ENCODE results near the gene SLC7A5. TPM values are rescaled to one million over a fixed set of nuclear protein-coding genes. Genes with fewer than 3 reads are reported as not detected.
A peak's percentile ranks its signal among the peaks of the same experiment; 100 is the strongest.

Gene SLC7A5
- total RNA-seq, 4 donors from 2014 or later = 3.3 to 17.7 (median 4.3) TPM

- Histone ChIP-seq H3K36me3 (peaks cover 0 to 20% (median 11%) of the 10 kb centered on the region in 4 donors), H3K27ac (replicated peaks in 1 of 4) (peak overlapping the region; percentile 78 to 84 (median 82)), H3K27me3 (no peaks in the 10 kb centered on the region), H3K9me3 (no peaks in the 10 kb centered on the region), H3K4me3 (peak overlapping the region; percentile 42 to 59 (median 42)), H3K4me1 (peaks cover 38 to 77% (median 72%) of the 10 kb centered on the region in 4 donors)
- intact Hi-C loops (cut with DNase I) = loop anchor here (5.0 kb wide), 1 partner anchor 76 kb away; no protein-coding TSS in a partner anchor
- DNase-seq (ENCODE audit: extremely low spot score) = peak; percentile 98
- TF ChIP-seq EP300 (IDR thresholded peaks at IDR 0.05) (peak; percentile 72), POLR2AphosphoS5 (IDR thresholded peaks at IDR 0.05) (peak; percentile 89 to 92), POLR2A (IDR thresholded peaks at IDR 0.05; ENCODE audit: low read depth) (no peak)
- WGBS = 11% methylated on average over 18 of the region's 25 CpGs
These were observed 15.8 kb downstream of the SLC7A5 start for GRCh38 chr16:87853411-87854052.

- H3K27me3 ChIP-seq = no peaks in the 10 kb centered on the region
- no peaks in the 10 kb centered on the region for H3K9me3 ChIP-seq
- WGBS = 85% methylated on average over 11 of the region's 21 CpGs
- intact Hi-C loops (cut with DNase I) = loop anchor here (5.0 kb wide), 1 partner anchor 74 kb away; no protein-coding TSS in a partner anchor
- H3K36me3 ChIP-seq = peaks cover 0 to 24% (median 11%) of the 10 kb centered on the region in 4 donors
- no peak for DNase-seq (ENCODE audit: extremely low spot score)
- TF ChIP-seq EP300 (IDR thresholded peaks at IDR 0.05) (no peak), POLR2AphosphoS5 (IDR thresholded peaks at IDR 0.05) (no peak), POLR2A (IDR thresholded peaks at IDR 0.05; ENCODE audit: low read depth) (no peak)
- TF ChIP-seq, protein P1, sequence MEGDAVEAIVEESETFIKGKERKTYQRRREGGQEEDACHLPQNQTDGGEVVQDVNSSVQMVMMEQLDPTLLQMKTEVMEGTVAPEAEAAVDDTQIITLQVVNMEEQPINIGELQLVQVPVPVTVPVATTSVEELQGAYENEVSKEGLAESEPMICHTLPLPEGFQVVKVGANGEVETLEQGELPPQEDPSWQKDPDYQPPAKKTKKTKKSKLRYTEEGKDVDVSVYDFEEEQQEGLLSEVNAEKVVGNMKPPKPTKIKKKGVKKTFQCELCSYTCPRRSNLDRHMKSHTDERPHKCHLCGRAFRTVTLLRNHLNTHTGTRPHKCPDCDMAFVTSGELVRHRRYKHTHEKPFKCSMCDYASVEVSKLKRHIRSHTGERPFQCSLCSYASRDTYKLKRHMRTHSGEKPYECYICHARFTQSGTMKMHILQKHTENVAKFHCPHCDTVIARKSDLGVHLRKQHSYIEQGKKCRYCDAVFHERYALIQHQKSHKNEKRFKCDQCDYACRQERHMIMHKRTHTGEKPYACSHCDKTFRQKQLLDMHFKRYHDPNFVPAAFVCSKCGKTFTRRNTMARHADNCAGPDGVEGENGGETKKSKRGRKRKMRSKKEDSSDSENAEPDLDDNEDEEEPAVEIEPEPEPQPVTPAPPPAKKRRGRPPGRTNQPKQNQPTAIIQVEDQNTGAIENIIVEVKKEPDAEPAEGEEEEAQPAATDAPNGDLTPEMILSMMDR (IDR thresholded peaks at IDR 0.05) = no peak
- H3K4me3 ChIP-seq = no peak overlapping the region
- peaks cover 32 to 61% (median 57%) of the 10 kb centered on the region in 4 donors for H3K4me1 ChIP-seq
- H3K27ac ChIP-seq (replicated peaks in 1 of 4) = no peak overlapping the region
These were observed 17.7 kb downstream of the SLC7A5 start for GRCh38 chr16:87851601-87852000.

DNA sequence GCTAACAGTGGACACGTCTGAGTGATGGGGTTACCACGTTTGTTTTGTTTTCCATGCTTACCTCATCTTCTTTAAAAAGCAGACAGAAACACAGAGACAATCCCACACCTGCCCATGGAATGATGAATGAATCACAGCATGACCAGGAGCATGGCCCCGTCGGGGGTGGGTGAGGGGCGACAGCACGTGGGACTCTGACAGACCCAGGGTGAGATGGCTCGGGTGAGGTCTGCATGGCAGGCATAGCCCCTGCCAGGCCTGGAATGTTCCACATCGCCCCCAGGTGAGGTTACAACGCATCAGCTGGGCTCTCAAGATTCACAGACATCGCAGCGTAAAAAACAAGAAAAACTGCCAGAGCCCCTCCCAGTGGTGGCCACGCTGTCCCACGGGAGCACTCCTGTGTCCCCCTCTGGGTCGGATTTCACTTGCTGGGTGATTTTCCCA is 18.1 kb downstream of the SLC7A5 start:
- Histone ChIP-seq H3K4me3 (no peak overlapping the region), H3K36me3 (peaks cover 0 to 24% (median 11%) of the 10 kb centered on the region in 4 donors), H3K9me3 (no peaks in the 10 kb centered on the region), H3K4me1 (peaks cover 29 to 58% (median 52%) of the 10 kb centered on the region in 4 donors), H3K27me3 (no peaks in the 10 kb centered on the region), H3K27ac (replicated peaks in 1 of 4) (no peak overlapping the region)
- TF ChIP-seq, protein P1 (IDR thresholded peaks at IDR 0.05) = no peak
- no peak for TF ChIP-seq EP300 (IDR thresholded peaks at IDR 0.05)
- TF ChIP-seq POLR2AphosphoS5 (IDR thresholded peaks at IDR 0.05) = no peak
- no peak for DNase-seq (ENCODE audit: extremely low spot score)
- intact Hi-C loops (cut with DNase I) = loop anchor here (5.0 kb wide), 1 partner anchor 74 kb away; no protein-coding TSS in a partner anchor
- 86% methylated on average over 14 of the region's 14 CpGs for WGBS

GRCh38 chr16:87850009-87851006 is 19.0 kb downstream of the SLC7A5 start:
- no peak overlapping the region for H3K27ac ChIP-seq (replicated peaks in 1 of 4)
- intact Hi-C loops (cut with DNase I) = loop anchor here (1.0 to 5.0 kb wide), 2 partner anchors 21 to 73 kb away; no protein-coding TSS in a partner anchor
- H3K27me3 ChIP-seq = no peaks in the 10 kb centered on the region
- H3K4me1 ChIP-seq = peaks cover 24 to 53% (median 44%) of the 10 kb centered on the region in 4 donors
- DNase-seq (ENCODE audit: extremely low spot score) = no peak
- H3K9me3 ChIP-seq = no peaks in the 10 kb centered on the region
- H3K36me3 ChIP-seq = peaks cover 0 to 24% (median 11%) of the 10 kb centered on the region in 4 donors
- TF ChIP-seq POLR2A (IDR thresholded peaks at IDR 0.05; ENCODE audit: low read depth) (no peak), POLR2AphosphoS5 (IDR thresholded peaks at IDR 0.05) (peak in 1 of 2 donors; percentile 15)
- TF ChIP-seq, protein P1 (IDR thresholded peaks at IDR 0.05) = peak; percentile 92 to 95 (median 92)
- no peak overlapping the region for H3K4me3 ChIP-seq
- WGBS = 90% methylated on average over 12 of the region's 25 CpGs

Measured in esophagus muscularis mucosa (tissue), 4 donors.